A549 (cell line): ENCODE measurements around the gene PIH1D1. TPM values are rescaled to one million over a fixed set of nuclear protein-coding genes. Genes with fewer than 3 reads are reported as not detected.
A peak's percentile ranks its signal among the peaks of the same experiment; 100 is the strongest.

Experiments
- ATAC-seq, 2 experiments: fragments of 200-7000 bp in 1 of 2; fragments of >200 bp in 1 of 2; cut with Nextera tagmentation in 1 of 2; cut with Tn5 transposase in 1 of 2; 3 replicates each; pipeline versions ENCODE4 v1.8.0 to v1.9.1; 2018 to 2020; ENCODE audit warnings: mild to moderate bottlenecking in 1 of 2, moderate library complexity in 1 of 2
- CTCF ChIA-PET: fragments of 300-600 bp; sonication (Branson Sonifier 250); formaldehyde crosslinking; extraction: SDS; loops from one replicate; lab custom pipeline; 2021; ENCODE audit warnings: antibody characterized with exemption, inconsistent platforms; lab: Yijun Ruan, JAX
- POLR2A ChIA-PET: fragments of 350-600 bp; formaldehyde crosslinking; extraction: SDS; loops from one replicate; lab custom pipeline; 2021; ENCODE audit warnings: antibody characterized with exemption, inconsistent platforms; lab: Yijun Ruan, JAX
- DNase-seq, 2 experiments: peaks; one replicate each; pipeline versions ENCODE4 v3.0.0 to v3.0.0-alpha.2; 2011 to 2016; ENCODE audit warnings: low read depth in 1 of 2, low spot score in 1 of 2
- FAIRE-seq: peaks from 2 replicates; lab custom pipeline; 2011; peaks lifted over from hg19 to GRCh38; lab: Jason Lieb, UNC
- H3K27ac ChIP-seq, 2 experiments: fragments of >200 bp; sonication (Bioruptor Twin); formaldehyde crosslinking; 3 replicates each; pipeline ENCODE4 v1.5.1; 2016 to 2017
- H3K4me1 ChIP-seq: fragments of >200 bp; sonication (Bioruptor Twin); formaldehyde crosslinking; 3 replicates; pipeline ENCODE4 v1.6.1; 2016
- H3K4me2 ChIP-seq: fragments of >200 bp; sonication (Bioruptor Twin); formaldehyde crosslinking; 3 replicates; pipeline ENCODE4 v1.6.1; 2016
- H3K4me3 ChIP-seq: fragments of >200 bp; sonication (Bioruptor Twin); formaldehyde crosslinking; 3 replicates; pipeline ENCODE4 v1.5.1; 2016
- H3K9me3 ChIP-seq: fragments of >200 bp; sonication (Bioruptor Twin); formaldehyde crosslinking; 3 replicates; pipeline ENCODE4 v1.6.1; 2016
- CBX8 ChIP-seq: fragments of 200-600 bp; sonication (generic); IDR thresholded peaks from 2 replicates; pipeline ENCODE4 v1.6.1; 2016
- CEBPB ChIP-seq, 2 experiments: fragments of >200 bp in 1 of 2; sonication (Bioruptor Twin) in 1 of 2; formaldehyde crosslinking in 1 of 2; IDR thresholded peaks; 2 replicates each; pipeline ENCODE4 v1.6.1; 2012 to 2016
- CHD2 ChIP-seq: fragments of 150-350 bp; IDR thresholded peaks from 2 replicates; pipeline ENCODE4 v1.6.1; 2014; ENCODE audit warnings: low read length; ENCODE audit not compliant: partially characterized antibody
- EHF ChIP-seq: fragments of 250-450 bp; sonication (Bioruptor Pico); IDR thresholded peaks from 2 replicates; pipeline ENCODE4 v1.5.0; 2020; ENCODE audit warnings: mild to moderate bottlenecking
- EHMT2 ChIP-seq: fragments of 200-600 bp; sonication (generic); IDR thresholded peaks from 2 replicates; pipeline ENCODE4 v1.6.1; 2016; ENCODE audit warnings: antibody characterized with exemption, low read depth, mild to moderate bottlenecking, moderate library complexity
- EP300 ChIP-seq, 2 experiments: fragments of >200 bp; sonication (Bioruptor Twin); formaldehyde crosslinking; IDR thresholded peaks; 2 replicates in 1 of 2; 3 replicates in 1 of 2; pipeline ENCODE4 v1.6.1; 2016 to 2017
- ESRRA ChIP-seq: fragments of 150-350 bp; IDR thresholded peaks from 2 replicates; pipeline ENCODE4 v1.6.1; 2014; ENCODE audit warnings: mild to moderate bottlenecking, low read length, borderline replicate concordance
- FOXS1 ChIP-seq: fragments of 250-450 bp; sonication (Bioruptor Pico); IDR thresholded peaks from 2 replicates; pipeline ENCODE4 v1.5.0; 2020; ENCODE audit warnings: mild to moderate bottlenecking, moderate library complexity
- JUNB ChIP-seq: fragments of >200 bp; sonication (Bioruptor Twin); formaldehyde crosslinking; IDR thresholded peaks from 2 replicates; pipeline ENCODE4 v1.6.1; 2016
- KDM1A ChIP-seq: fragments of 200-600 bp; sonication (generic); IDR thresholded peaks from 2 replicates; pipeline ENCODE4 v1.6.1; 2016; ENCODE audit warnings: low read depth, mild to moderate bottlenecking
- POLR2AphosphoS2 ChIP-seq: conservative IDR thresholded peaks from 2 replicates; pipeline ENCODE4 v1.6.1; 2012; ENCODE audit warnings: low read length, improper control_type of control experiment, inconsistent platforms
- RARB ChIP-seq: fragments of 250-450 bp; sonication (Bioruptor Pico); IDR thresholded peaks from 2 replicates; pipeline ENCODE4 v1.8.0; 2021; ENCODE audit warnings: mild to moderate bottlenecking, moderate library complexity
- RFX5 ChIP-seq: fragments of 450-650 bp; IDR thresholded peaks from 2 replicates; pipeline ENCODE4 v1.7.1; 2014; ENCODE audit warnings: antibody characterized with exemption, mild to moderate bottlenecking, moderate library complexity
- ZC3H11A ChIP-seq: fragments of 450-650 bp; IDR thresholded peaks from 2 replicates; pipeline ENCODE4 v1.6.1; 2014; ENCODE audit warnings: antibody characterized with exemption, mild to moderate bottlenecking
- ZFP36 ChIP-seq: fragments of 450-650 bp; IDR thresholded peaks from 2 replicates; pipeline ENCODE4 v1.6.1; 2014; ENCODE audit warnings: borderline replicate concordance; ENCODE audit not compliant: partially characterized antibody
- WGBS: methylation state at CpG from one replicate; pipeline ENCODE4 v1.1.6; 2017; ENCODE audit errors: missing lambda C conversion rate; 5-methylcytosine and 5-hydroxymethylcytosine counted together
- polyA plus RNA-seq, 4 experiments: library from polyadenylated mRNA; depleted of rRNA in 3 of 4; stranded (reverse); fragments of >200 nt; fragmentation: RNase III in 1 of 4; extraction: RNeasy Plus Mini Kit Qiagen cat#74134 plus additional on column Dnase treatment in 1 of 4; gene quantifications; 2 replicates in 3 of 4; 3 replicates in 1 of 4; pipeline ENCODE4 v1.2.3, GENCODE V29; 2011 to 2017
- TF ChIP-seq, protein P1 (sequence below): fragments of 200-600 bp; sonication (generic); IDR thresholded peaks from 2 replicates; pipeline ENCODE4 v1.6.1; 2016; ENCODE audit warnings: antibody characterized with exemption, mild to moderate bottlenecking, moderate library complexity
- TF ChIP-seq, protein P2 (sequence below): IDR thresholded peaks from 2 replicates; pipeline ENCODE4 v1.6.1; 2012; ENCODE audit warnings: low read depth, borderline replicate concordance
- TF ChIP-seq, protein P3 (sequence below): fragments of >200 bp; sonication (Bioruptor Twin); formaldehyde crosslinking; IDR thresholded peaks from 3 replicates; pipeline ENCODE4 v1.5.1; 2016

Gene PIH1D1
- polyA plus RNA-seq, 2 of the 4 experiments (the other 2 are of a cell fraction) = 89.7 to 114 TPM

DNA sequence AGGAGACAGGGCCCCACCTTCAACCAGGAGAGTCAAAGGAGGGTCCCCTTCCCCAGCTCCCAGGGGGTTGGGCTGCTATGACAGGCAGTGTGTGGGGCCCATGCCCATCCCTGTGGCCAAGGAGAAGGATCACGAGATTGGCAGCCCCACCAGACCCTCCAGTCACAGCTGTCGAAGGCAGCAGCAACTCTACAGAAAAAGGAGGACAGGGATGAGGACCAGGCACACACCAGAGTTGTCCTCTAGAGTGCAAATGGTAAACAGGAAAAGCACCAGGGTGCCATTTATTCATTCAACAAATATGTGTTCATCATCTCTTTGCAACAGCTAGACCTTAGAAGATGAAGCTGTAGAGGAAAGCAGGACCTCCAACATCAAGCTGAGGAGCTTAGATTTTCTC lies 32.4 kb downstream of the PIH1D1 start:
- DNase-seq (no peak), ATAC-seq (no peak), FAIRE-seq (peak; percentile 92)
- TF ChIP-seq KDM1A (no peak), EP300 (IDR thresholded peaks at IDR 0.05) (no peak), FOXS1 (CRISPR knock-in tag) (no peak), ZC3H11A (no peak)
- TF ChIP-seq, protein P1, sequence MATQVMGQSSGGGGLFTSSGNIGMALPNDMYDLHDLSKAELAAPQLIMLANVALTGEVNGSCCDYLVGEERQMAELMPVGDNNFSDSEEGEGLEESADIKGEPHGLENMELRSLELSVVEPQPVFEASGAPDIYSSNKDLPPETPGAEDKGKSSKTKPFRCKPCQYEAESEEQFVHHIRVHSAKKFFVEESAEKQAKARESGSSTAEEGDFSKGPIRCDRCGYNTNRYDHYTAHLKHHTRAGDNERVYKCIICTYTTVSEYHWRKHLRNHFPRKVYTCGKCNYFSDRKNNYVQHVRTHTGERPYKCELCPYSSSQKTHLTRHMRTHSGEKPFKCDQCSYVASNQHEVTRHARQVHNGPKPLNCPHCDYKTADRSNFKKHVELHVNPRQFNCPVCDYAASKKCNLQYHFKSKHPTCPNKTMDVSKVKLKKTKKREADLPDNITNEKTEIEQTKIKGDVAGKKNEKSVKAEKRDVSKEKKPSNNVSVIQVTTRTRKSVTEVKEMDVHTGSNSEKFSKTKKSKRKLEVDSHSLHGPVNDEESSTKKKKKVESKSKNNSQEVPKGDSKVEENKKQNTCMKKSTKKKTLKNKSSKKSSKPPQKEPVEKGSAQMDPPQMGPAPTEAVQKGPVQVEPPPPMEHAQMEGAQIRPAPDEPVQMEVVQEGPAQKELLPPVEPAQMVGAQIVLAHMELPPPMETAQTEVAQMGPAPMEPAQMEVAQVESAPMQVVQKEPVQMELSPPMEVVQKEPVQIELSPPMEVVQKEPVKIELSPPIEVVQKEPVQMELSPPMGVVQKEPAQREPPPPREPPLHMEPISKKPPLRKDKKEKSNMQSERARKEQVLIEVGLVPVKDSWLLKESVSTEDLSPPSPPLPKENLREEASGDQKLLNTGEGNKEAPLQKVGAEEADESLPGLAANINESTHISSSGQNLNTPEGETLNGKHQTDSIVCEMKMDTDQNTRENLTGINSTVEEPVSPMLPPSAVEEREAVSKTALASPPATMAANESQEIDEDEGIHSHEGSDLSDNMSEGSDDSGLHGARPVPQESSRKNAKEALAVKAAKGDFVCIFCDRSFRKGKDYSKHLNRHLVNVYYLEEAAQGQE = no peak
- Histone ChIP-seq H3K9me3 (no peaks in the 10 kb centered on the region), H3K4me2 (no peak overlapping the region), H3K4me1 (peaks cover 14% of the 10 kb centered on the region; the same call in 2 of the 3 replicates), H3K4me3 (no peak overlapping the region), H3K27ac (no peak overlapping the region)
- 29% methylated on average over 2 of the region's 2 CpGs for WGBS
- ChIA-PET POLR2A (no interaction called here), CTCF (interaction anchor here (0.6 to 13.8 kb wide), 13 partner anchors 10 to 153 kb away, joined by 3 to 141 read pairs (median 7); partner anchors contain the start of gene SLC17A7)

DNA sequence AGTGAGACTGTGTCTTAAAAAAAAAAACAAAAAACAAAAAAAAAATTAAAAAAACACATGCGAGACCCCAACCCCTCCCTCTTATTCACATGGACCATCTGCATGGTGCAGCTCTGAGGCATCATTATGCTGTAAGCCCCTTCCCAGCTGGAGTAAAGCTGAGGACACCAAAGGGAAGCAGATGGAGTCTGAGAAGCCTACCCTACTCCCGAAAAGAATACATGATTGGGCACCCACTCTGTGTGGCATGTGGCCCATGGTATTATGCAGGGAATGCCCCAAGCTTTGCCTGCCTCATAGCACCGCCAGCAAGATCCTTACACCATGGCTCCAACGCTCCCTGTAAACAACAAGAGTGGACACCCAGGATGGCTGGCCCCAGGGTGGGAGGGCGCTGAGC lies 33.1 kb downstream of the PIH1D1 start:
- no peak for ATAC-seq
- Histone ChIP-seq H3K4me3 (no peak overlapping the region), H3K27ac (no peak overlapping the region)
- TF ChIP-seq, protein P2, sequence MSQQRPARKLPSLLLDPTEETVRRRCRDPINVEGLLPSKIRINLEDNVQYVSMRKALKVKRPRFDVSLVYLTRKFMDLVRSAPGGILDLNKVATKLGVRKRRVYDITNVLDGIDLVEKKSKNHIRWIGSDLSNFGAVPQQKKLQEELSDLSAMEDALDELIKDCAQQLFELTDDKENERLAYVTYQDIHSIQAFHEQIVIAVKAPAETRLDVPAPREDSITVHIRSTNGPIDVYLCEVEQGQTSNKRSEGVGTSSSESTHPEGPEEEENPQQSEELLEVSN = no peak
- no peak for TF ChIP-seq CHD2
- no peak for TF ChIP-seq CEBPB (IDR thresholded peaks at IDR 0.05)
- no peak for TF ChIP-seq POLR2AphosphoS2
- TF ChIP-seq RFX5 = no peak
- no peak for TF ChIP-seq ESRRA
- TF ChIP-seq EHMT2 = no peak
- no peak for TF ChIP-seq EHF
- TF ChIP-seq, protein P3, sequence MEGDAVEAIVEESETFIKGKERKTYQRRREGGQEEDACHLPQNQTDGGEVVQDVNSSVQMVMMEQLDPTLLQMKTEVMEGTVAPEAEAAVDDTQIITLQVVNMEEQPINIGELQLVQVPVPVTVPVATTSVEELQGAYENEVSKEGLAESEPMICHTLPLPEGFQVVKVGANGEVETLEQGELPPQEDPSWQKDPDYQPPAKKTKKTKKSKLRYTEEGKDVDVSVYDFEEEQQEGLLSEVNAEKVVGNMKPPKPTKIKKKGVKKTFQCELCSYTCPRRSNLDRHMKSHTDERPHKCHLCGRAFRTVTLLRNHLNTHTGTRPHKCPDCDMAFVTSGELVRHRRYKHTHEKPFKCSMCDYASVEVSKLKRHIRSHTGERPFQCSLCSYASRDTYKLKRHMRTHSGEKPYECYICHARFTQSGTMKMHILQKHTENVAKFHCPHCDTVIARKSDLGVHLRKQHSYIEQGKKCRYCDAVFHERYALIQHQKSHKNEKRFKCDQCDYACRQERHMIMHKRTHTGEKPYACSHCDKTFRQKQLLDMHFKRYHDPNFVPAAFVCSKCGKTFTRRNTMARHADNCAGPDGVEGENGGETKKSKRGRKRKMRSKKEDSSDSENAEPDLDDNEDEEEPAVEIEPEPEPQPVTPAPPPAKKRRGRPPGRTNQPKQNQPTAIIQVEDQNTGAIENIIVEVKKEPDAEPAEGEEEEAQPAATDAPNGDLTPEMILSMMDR = no peak
- no peak for TF ChIP-seq ZFP36
- TF ChIP-seq JUNB = no peak
- TF ChIP-seq, all 56 proteins: peak for 0
- Histone ChIP-seq H3K9me3 (no peaks in the 10 kb centered on the region), H3K4me2 (no peak overlapping the region), H3K4me1 (peaks cover 11% of the 10 kb centered on the region; the same call in 2 of the 3 replicates)
- DNase-seq (no peak), FAIRE-seq (no peak)
- POLR2A ChIA-PET = no interaction called here
- CTCF ChIA-PET = interaction anchor here (0.6 to 13.8 kb wide), 14 partner anchors 9 to 193 kb away, joined by 3 to 141 read pairs (median 7); partner anchors contain the start of gene SLC17A7
- WGBS = 64% methylated on average over 5 of the region's 5 CpGs

DNA sequence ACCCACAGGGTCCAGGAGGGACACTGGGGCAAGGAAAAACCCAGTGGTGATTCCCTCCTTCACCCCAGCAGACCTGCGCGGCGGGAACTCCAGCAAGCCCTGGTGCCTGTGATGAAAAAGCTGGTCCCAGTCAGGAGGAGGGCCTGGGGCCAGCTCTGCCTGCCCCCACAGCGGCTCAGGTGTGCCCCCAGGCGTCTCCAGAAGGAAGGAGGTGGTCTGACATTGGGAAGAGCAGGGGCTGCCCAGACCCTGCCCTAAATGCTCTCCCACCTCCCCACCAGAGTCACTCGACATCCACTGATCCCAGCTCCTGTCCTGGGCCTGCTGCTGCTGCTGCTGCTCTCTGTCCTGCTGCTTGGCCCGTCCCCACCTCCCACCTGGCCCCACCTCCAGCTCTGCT lies 34.5 kb downstream of the PIH1D1 start:
- CTCF ChIA-PET = interaction anchor here (1.4 to 5.7 kb wide), 8 partner anchors 9 to 191 kb away, joined by 3 to 30 read pairs (median 6); no protein-coding TSS in a partner anchor
- Histone ChIP-seq H3K4me2 (no peak overlapping the region), H3K4me1 (0 out of 3 replicates have a peak, but pooled peaks cover 2% of the 10 kb centered on the region), H3K27ac (no peak overlapping the region), H3K4me3 (no peak overlapping the region)
- FAIRE-seq = no peak
- TF ChIP-seq FOXS1 (CRISPR knock-in tag) (no peak), CBX8 (no peak), RARB (CRISPR knock-in tag) (no peak)
- TF ChIP-seq, all 56 proteins: peak for 0
- H3K9me3 ChIP-seq = no peaks in the 10 kb centered on the region
- no peak for ATAC-seq
- DNase-seq = no peak
- 53% methylated on average over 7 of the region's 7 CpGs for WGBS
- POLR2A ChIA-PET = no interaction called here
